Bronchial epithelial cell (primary cell): ENCODE measurements around the gene CRYBG1. TPM values are rescaled to one million over a fixed set of nuclear protein-coding genes. Genes with fewer than 3 reads are reported as not detected.
"Not testable (repeated sequence)": the region's sequence is repeated elsewhere in the genome, so short reads cannot be mapped to it uniquely, and the experiment has no call there.

ENCODE experiments used
- DNase-seq: peaks from one replicate; pipeline ENCODE4 v3.0.0-alpha.2; 2010; ENCODE audit warnings: low read depth
- FAIRE-seq: peaks from 2 replicates; lab custom pipeline; 2011; peaks lifted over from hg19 to GRCh38; lab: Jason Lieb, UNC
- H3K27me3 ChIP-seq: 2 replicates; pipeline ENCODE4 v1.5.1; 2011; ENCODE audit warnings: low read length; ENCODE audit not compliant: control insufficient read depth, insufficient read depth
- H3K36me3 ChIP-seq: 2 replicates; pipeline ENCODE4 v1.5.1; 2011; ENCODE audit warnings: low read length; ENCODE audit not compliant: control insufficient read depth, insufficient read depth
- H3K4me3 ChIP-seq: 2 replicates; pipeline ENCODE4 v1.5.1; 2011; ENCODE audit warnings: mild to moderate bottlenecking, low read depth, low read length, control low read depth
- CTCF ChIP-seq: IDR thresholded peaks from 2 replicates; pipeline ENCODE4 v1.5.1; 2011; ENCODE audit warnings: mild to moderate bottlenecking, moderate library complexity, low read length, control low read depth, inconsistent platforms; ENCODE audit not compliant: insufficient read depth, severe bottlenecking
- total RNA-seq: library from RNA; depleted of rRNA; stranded (reverse); fragments of >200 nt; gene quantifications from 2 replicates; pipeline ENCODE4 v1.2.1, GENCODE V29; 2014

The CRYBG1 gene
- total RNA-seq, 1 donor from 2014 or later = 45.0 TPM

- FAIRE-seq (no peak), DNase-seq (peak; percentile 31)
- no peak for TF ChIP-seq CTCF
- H3K27me3 ChIP-seq = no peaks in the 10 kb centered on the region
- peaks cover 25% of the 10 kb centered on the region for H3K36me3 ChIP-seq
- no peak overlapping the region for H3K4me3 ChIP-seq
These were observed 195.2 kb downstream of the CRYBG1 start for GRCh38 chr6:106555767-106556166.

GRCh38 chr6:106556368-106556960 lies 195.9 kb downstream of the CRYBG1 start:
- no peak for FAIRE-seq
- Histone ChIP-seq H3K4me3 (no peak overlapping the region), H3K27me3 (no peaks in the 10 kb centered on the region), H3K36me3 (peaks cover 21% of the 10 kb centered on the region)
- DNase-seq = peak; percentile 31
- no peak for TF ChIP-seq CTCF

- no peaks in the 10 kb centered on the region for H3K27me3 ChIP-seq
- DNase-seq (peak; percentile 49), FAIRE-seq (no peak)
- H3K36me3 ChIP-seq = peaks cover 19% of the 10 kb centered on the region
- H3K4me3 ChIP-seq = no peak overlapping the region
- TF ChIP-seq CTCF = no peak
These were observed 197.3 kb downstream of the CRYBG1 start for GRCh38 chr6:106557837-106558236.

GRCh38 chr6:106558364-106558763 lies 197.8 kb downstream of the CRYBG1 start:
- no peak for TF ChIP-seq CTCF
- H3K27me3 ChIP-seq = no peaks in the 10 kb centered on the region
- H3K36me3 ChIP-seq = peaks cover 17% of the 10 kb centered on the region
- DNase-seq = no peak
- no peak for FAIRE-seq
- no peak overlapping the region for H3K4me3 ChIP-seq

- DNase-seq = peak; percentile 79
- peaks cover 15% of the 10 kb centered on the region for H3K36me3 ChIP-seq
- H3K27me3 ChIP-seq, H3K4me3 ChIP-seq, FAIRE-seq: not testable (repeated sequence)
These were observed 199.1 kb downstream of the CRYBG1 start for GRCh38 chr6:106559659-106560058.

- no peak for TF ChIP-seq CTCF
- Histone ChIP-seq H3K36me3 (peaks cover 13% of the 10 kb centered on the region), H3K4me3 (no peak overlapping the region), H3K27me3 (no peaks in the 10 kb centered on the region)
- peak; percentile 78 for DNase-seq
- FAIRE-seq = no peak
These were observed 200.6 kb downstream of the CRYBG1 start for GRCh38 chr6:106560996-106561685.
